Activated CD4-positive, alpha-beta T cell treated with anti-CD3 and anti-CD28 coated beads for 36 hours (primary cell): Measurements from ENCODE around the gene REV3L. TPM values are rescaled to one million over a fixed set of nuclear protein-coding genes. Genes with fewer than 3 reads are reported as not detected.

Source experiments
- ATAC-seq: fragments of 200-7000 bp; cut with Tn5 transposase; one replicate; pipeline ENCODE4 v1.10.0; 2021; ENCODE audit warnings: mild to moderate bottlenecking, moderate library complexity
- CTCF ChIA-PET: fragments of 350-600 bp; sonication (Branson Sonifier 250); formaldehyde crosslinking; loops from one replicate; lab custom pipeline; 2021; ENCODE audit warnings: antibody characterized with exemption; lab: Charles Lee
- POLR2A ChIA-PET: fragments of 350-600 bp; sonication (Branson Sonifier 250); formaldehyde crosslinking; loops from one replicate; lab custom pipeline; 2021; ENCODE audit warnings: antibody characterized with exemption, inconsistent platforms; lab: Charles Lee
- DNase-seq: peaks from one replicate; pipeline ENCODE4 v3.0.0-alpha.2; 2020
- H3K27ac Mint-ChIP-seq: one replicate; pipeline ENCODE4 v1.8.0; 2021; ENCODE audit warnings: mixed read lengths
- H3K27me3 Mint-ChIP-seq: one replicate; pipeline ENCODE4 v1.8.0; 2021; ENCODE audit warnings: mixed read lengths
- H3K36me3 Mint-ChIP-seq: one replicate; pipeline ENCODE4 v1.8.0; 2021; ENCODE audit warnings: low read depth, mixed read lengths
- H3K4me1 Mint-ChIP-seq: one replicate; pipeline ENCODE4 v1.8.0; 2021; ENCODE audit warnings: mixed read lengths
- H3K4me3 Mint-ChIP-seq: one replicate; pipeline ENCODE4 v1.8.0; 2021; ENCODE audit warnings: mild to moderate bottlenecking, moderate library complexity, mixed read lengths
- H3K9me3 Mint-ChIP-seq: one replicate; pipeline ENCODE4 v1.8.0; 2021; ENCODE audit warnings: low read depth, mixed read lengths
- intact Hi-C, 2 experiments: fragments of 100-400 bp; cut with DNase I in 1 of 2; cut with micrococcal nuclease in 1 of 2; formaldehyde crosslinking; loops; one replicate each; pipeline versions ENCODE4 v1.14.2 to v1.15.1; 2022 to 2024; cut with DNase I, micrococcal nuclease
- total RNA-seq, 2 experiments: library from RNA; stranded (reverse); gene quantifications; one replicate each; pipeline ENCODE4 v1.2.3, GENCODE V29; 2021

REV3L gene
- total RNA-seq, 2 experiments from 2014 or later: 16.5 to 20.9 TPM

DNA sequence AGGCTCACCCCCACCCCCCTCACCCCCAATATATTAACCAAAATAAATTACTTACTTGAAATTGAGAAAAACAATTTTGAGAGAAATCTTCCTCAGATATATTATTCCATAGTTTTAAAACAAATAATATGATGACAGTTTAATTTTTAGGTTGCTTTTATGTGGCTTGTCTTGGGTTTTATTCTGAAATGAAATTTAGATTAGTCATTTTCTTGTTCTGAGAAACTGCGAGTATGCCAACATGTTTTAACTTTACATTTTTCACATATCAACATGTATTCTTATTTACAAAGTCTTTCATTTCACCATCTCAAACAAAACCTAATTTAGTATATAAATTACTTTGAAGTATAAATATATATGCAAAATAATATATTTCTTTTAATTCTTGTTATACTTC is 11.1 kb downstream of the REV3L start:
- intact Hi-C loops: loop anchor here in 1 of 2 experiments (1.0 kb wide), 1 partner anchor 11 kb away; the partner anchor contains the start of gene REV3L
- no peak for DNase-seq
- Mint-ChIP-seq H3K4me3 (no peak overlapping the region), H3K27ac (no peak overlapping the region), H3K9me3 (no peaks in the 10 kb centered on the region), H3K27me3 (no peaks in the 10 kb centered on the region), H3K36me3 (peaks cover 5% of the 10 kb centered on the region), H3K4me1 (peaks cover 41% of the 10 kb centered on the region)
- ChIA-PET POLR2A (no interaction called here), CTCF (no interaction called here)
- ATAC-seq: peak; percentile 49

DNA sequence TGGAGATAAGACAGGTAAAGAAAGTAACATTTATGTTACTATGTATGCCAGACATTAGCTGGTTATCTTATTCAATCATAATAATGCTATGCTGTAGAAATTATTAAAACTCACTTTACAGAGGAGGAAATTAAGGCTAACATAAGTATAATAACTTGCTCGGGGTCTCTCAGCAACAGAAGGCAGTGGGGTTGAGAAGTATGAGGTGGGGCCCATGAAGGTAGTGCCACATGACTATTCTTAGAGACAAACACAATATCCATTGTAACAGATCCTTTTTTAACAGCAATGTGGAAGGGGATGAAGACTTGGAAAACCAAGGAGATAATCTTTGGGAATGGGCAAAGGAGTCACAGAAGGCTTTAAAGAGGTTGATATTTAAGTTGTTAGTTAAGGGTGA is 11.5 kb downstream of the REV3L start:
- no peak for ATAC-seq
- Mint-ChIP-seq H3K4me1 (peaks cover 40% of the 10 kb centered on the region), H3K36me3 (peaks cover 5% of the 10 kb centered on the region), H3K9me3 (no peaks in the 10 kb centered on the region), H3K4me3 (no peak overlapping the region), H3K27ac (no peak overlapping the region), H3K27me3 (no peaks in the 10 kb centered on the region)
- intact Hi-C loops: no loop called here
- no peak for DNase-seq
- POLR2A ChIA-PET: no interaction called here
- CTCF ChIA-PET: no interaction called here

GRCh38 chr6:111470991-111471390 is 12.0 kb downstream of the REV3L start:
- Mint-ChIP-seq H3K4me3 (no peak overlapping the region), H3K27ac (no peak overlapping the region), H3K27me3 (no peaks in the 10 kb centered on the region), H3K4me1 (peaks cover 40% of the 10 kb centered on the region), H3K36me3 (peaks cover 5% of the 10 kb centered on the region), H3K9me3 (no peaks in the 10 kb centered on the region)
- ChIA-PET POLR2A (no interaction called here), CTCF (no interaction called here)
- no peak for DNase-seq
- intact Hi-C loops: no loop called here
- ATAC-seq: no peak

- Mint-ChIP-seq H3K9me3 (no peaks in the 10 kb centered on the region), H3K4me1 (peaks cover 40% of the 10 kb centered on the region), H3K27me3 (no peaks in the 10 kb centered on the region), H3K36me3 (peaks cover 5% of the 10 kb centered on the region), H3K27ac (no peak overlapping the region), H3K4me3 (no peak overlapping the region)
- intact Hi-C loops: no loop called here
- DNase-seq (no peak), ATAC-seq (no peak)
- CTCF ChIA-PET: interaction anchor here (0.7 kb wide), 1 partner anchor 539 kb away, joined by 3 read pairs; no protein-coding TSS in a partner anchor
- POLR2A ChIA-PET: no interaction called here
Measured at GRCh38 chr6:111469543-111469942, 13.5 kb downstream of the REV3L start.

DNA sequence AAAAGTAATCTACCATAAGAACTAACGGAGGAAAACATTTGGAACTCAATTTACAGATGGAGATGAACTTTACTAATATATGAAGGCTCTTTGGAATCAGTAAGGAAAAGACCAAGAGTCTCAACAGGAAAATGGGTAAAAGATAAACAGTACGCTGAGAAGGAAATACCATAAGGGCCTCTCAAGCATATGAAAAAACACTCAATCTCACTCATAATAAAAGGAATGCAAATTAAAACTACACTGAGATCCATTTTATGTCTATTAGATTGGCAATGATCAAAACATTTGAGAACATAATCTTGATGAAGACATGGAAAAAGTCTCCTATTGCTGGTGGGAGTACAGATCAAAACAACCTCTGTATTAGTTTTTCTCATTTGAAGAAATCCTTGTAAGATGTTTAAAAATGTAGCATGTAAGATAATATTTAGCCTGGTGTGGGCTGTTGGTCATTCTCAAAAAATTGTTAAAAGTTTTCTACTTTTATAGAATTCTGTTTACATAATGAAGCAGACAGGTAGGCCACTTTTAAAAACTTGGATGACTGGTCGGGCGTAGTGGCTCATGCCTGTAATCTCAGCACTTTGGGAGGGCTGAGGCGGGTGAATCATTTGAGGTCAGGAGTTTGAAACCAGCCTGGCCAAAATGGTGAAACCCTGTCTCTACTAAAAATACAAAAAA is 14.5 kb downstream of the REV3L start:
- CTCF ChIA-PET: no interaction called here
- DNase-seq: peak; percentile 43
- intact Hi-C loops: no loop called here

DNA sequence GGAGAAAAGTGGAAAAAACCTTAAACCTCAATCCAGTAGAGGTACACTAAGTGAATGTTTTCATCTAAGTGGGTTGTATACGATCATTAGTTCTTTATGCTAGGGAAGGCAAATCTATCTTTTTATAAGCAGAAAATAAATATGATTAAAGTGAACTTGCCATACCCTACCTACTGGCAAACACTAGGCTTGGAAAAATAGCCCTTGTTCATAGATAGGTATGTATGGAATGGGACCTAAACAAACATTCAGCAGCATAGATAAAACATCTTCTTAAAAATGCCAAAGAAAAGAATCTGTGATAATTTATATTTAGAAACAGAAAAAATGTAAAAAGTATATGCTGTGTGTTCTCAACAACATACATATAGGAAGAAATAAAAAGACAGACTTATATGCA is 18.8 kb downstream of the REV3L start:
- Mint-ChIP-seq H3K4me3 (no peak overlapping the region), H3K36me3 (peaks cover 21% of the 10 kb centered on the region), H3K27me3 (no peaks in the 10 kb centered on the region), H3K27ac (no peak overlapping the region), H3K9me3 (peaks cover 9% of the 10 kb centered on the region), H3K4me1 (peaks cover 29% of the 10 kb centered on the region)
- DNase-seq: no peak
- ATAC-seq: no peak
- intact Hi-C loops: no loop called here
- CTCF ChIA-PET: interaction anchor here (1.1 kb wide), 1 partner anchor 14 kb away, joined by 3 read pairs; no protein-coding TSS in a partner anchor
- POLR2A ChIA-PET: no interaction called here

More for the DNA sequence above, 14.5 kb downstream of the REV3L start:
- ATAC-seq: peak; percentile 39
- Mint-ChIP-seq H3K4me3 (no peak overlapping the region), H3K9me3 (no peaks in the 10 kb centered on the region), H3K4me1 (peaks cover 35% of the 10 kb centered on the region), H3K27me3 (no peaks in the 10 kb centered on the region), H3K36me3 (peaks cover 5% of the 10 kb centered on the region), H3K27ac (no peak overlapping the region)
- POLR2A ChIA-PET: no interaction called here

GRCh38 chr6:111462770-111463391 is 20.1 kb downstream of the REV3L start:
- no peak for ATAC-seq
- Mint-ChIP-seq H3K4me3 (no peak overlapping the region), H3K27me3 (no peaks in the 10 kb centered on the region), H3K36me3 (peaks cover 32% of the 10 kb centered on the region), H3K9me3 (peaks cover 19% of the 10 kb centered on the region), H3K27ac (no peak overlapping the region), H3K4me1 (peaks cover 23% of the 10 kb centered on the region)
- no peak for DNase-seq
- POLR2A ChIA-PET: no interaction called here
- intact Hi-C loops: no loop called here
- CTCF ChIA-PET: no interaction called here

GRCh38 chr6:111461860-111462259 is 21.2 kb downstream of the REV3L start:
- POLR2A ChIA-PET: no interaction called here
- Mint-ChIP-seq H3K4me1 (peaks cover 26% of the 10 kb centered on the region), H3K27me3 (no peaks in the 10 kb centered on the region), H3K36me3 (peaks cover 37% of the 10 kb centered on the region), H3K27ac (peak overlapping the region; percentile 20), H3K9me3 (peaks cover 19% of the 10 kb centered on the region), H3K4me3 (no peak overlapping the region)
- intact Hi-C loops: no loop called here
- DNase-seq (no peak), ATAC-seq (peak; percentile 58)
- CTCF ChIA-PET: interaction anchor here (1.1 to 1.7 kb wide), 3 partner anchors 11 to 203 kb away, joined by 3 to 9 read pairs (median 4); a partner anchor contains a TSS

DNA sequence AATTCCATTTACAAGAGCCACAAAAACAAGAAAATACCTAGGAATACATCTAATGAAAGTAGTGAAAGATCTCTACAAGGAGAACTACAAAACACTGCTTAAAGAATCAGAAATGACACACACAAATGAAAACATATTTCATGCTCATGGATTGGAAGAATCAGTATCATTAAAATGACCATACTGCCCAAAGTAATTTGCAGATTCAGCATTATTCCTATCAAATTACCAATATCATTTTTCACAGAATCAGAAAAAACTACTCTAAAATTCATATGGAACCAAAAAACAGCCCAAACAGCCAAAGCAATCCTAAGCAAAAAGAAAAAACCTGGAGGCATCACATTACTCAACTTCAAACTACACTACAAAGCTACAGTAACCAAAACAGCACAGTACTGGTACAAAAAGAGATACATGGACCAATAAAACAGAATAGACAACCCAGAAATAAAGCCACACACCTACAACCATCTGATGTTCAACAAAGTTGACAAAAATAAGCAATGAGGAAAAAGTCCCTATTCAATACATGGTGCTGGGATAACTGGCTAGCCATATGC is 24.3 kb downstream of the REV3L start:
- peaks cover 41% of the 10 kb centered on the region for H3K36me3 Mint-ChIP-seq
- H3K4me1 Mint-ChIP-seq: peaks cover 26% of the 10 kb centered on the region
- H3K27ac Mint-ChIP-seq: no peak overlapping the region
- intact Hi-C loops: no loop called here
- CTCF ChIA-PET: interaction anchor here (1.0 kb wide), 1 partner anchor 14 kb away, joined by 3 read pairs; no protein-coding TSS in a partner anchor
- ATAC-seq (no peak), DNase-seq (no peak)
- POLR2A ChIA-PET: no interaction called here
- H3K9me3 Mint-ChIP-seq: peaks cover 19% of the 10 kb centered on the region
- no peak overlapping the region for H3K4me3 Mint-ChIP-seq
- no peaks in the 10 kb centered on the region for H3K27me3 Mint-ChIP-seq

DNA sequence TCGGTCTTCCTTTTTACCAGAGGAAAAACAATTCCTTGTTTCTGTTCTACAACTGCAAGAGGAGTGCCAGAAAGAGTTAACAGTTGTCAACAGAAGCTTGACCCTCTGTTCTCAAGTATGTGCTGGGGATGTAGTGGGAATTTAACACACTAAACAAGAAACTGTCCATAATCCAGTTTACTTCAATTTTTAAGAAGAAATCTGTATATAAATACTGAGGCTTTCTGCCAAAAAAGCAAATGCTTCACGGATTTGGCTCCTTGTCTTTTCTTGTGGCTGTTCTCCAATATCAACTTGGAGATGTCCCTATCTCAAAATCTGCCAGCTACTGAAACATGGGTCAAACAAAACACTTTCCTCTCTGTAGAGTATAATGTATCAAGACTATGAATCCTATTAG is 26.8 kb downstream of the REV3L start:
- ChIA-PET POLR2A (no interaction called here), CTCF (no interaction called here)
- Mint-ChIP-seq H3K9me3 (peaks cover 19% of the 10 kb centered on the region), H3K27ac (no peak overlapping the region), H3K36me3 (peaks cover 33% of the 10 kb centered on the region), H3K27me3 (no peaks in the 10 kb centered on the region), H3K4me3 (no peak overlapping the region), H3K4me1 (peaks cover 10% of the 10 kb centered on the region)
- intact Hi-C loops: no loop called here
- no peak for DNase-seq
- ATAC-seq: no peak

GRCh38 chr6:111450636-111451035 is 32.4 kb downstream of the REV3L start:
- H3K4me3 Mint-ChIP-seq: no peak overlapping the region
- DNase-seq (no peak), ATAC-seq (no peak)
- intact Hi-C loops: no loop called here
- CTCF ChIA-PET: interaction anchor here (0.7 to 1.6 kb wide), 3 partner anchors 11 to 593 kb away, joined by 3 to 4 read pairs (median 3); no protein-coding TSS in a partner anchor
- H3K27me3 Mint-ChIP-seq: no peaks in the 10 kb centered on the region
- peaks cover 11% of the 10 kb centered on the region for H3K36me3 Mint-ChIP-seq
- H3K4me1 Mint-ChIP-seq: peaks cover 11% of the 10 kb centered on the region
- H3K9me3 Mint-ChIP-seq: no peaks in the 10 kb centered on the region
- POLR2A ChIA-PET: interaction anchor here (0.6 kb wide), 1 partner anchor 128 kb away, joined by 3 read pairs; no protein-coding TSS in a partner anchor
- no peak overlapping the region for H3K27ac Mint-ChIP-seq
